Anterior cingulate cortex (tissue), 58 donors: Measurements from ENCODE around the gene ZPLD1.

ENCODE experiments used
- DNase-seq, 58 donors: peaks; one replicate each; lab custom pipeline; 2025; lab: John Stamatoyannopoulos, UW

Gene ZPLD1

DNA sequence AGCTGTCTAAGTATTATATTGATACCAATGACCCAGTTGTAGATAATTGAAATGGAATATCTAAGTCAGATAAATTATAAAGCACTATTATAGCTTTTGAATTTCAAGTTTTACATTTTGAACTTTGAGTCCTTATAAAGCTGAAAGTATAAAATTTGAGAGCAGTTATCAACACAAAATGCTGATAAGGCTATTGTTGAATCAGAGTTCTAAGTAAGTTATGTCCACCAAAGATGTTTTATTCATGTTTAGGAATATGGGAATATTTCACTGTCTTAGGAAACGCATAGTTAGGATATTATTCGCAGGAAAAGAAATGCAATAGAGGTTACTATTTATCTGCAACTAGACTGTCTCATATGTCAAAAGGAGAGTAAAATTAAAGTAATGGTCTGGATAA is 29.4 kb downstream of the ZPLD1 start:
- no peak for DNase-seq

DNA sequence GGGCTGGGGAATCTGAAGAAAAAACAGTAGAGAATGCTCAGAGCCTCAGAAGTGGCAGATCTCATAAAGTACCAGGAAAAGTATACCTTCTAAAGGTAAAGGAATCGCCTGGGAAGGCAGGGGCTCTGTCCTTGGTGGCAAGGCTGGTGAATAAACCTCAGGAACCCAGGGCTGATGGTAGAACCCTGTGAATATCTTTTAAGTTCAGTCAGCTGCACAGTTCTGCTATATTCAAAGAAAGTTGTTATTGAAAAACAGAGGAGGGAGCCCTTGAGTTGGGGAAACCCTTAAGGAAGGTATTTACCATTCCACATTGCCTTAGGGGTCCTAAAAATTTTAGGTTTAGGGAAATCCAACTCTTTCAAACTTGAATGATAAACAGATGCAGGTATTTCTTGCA is 31.2 kb downstream of the ZPLD1 start:
- no peak for DNase-seq

DNA sequence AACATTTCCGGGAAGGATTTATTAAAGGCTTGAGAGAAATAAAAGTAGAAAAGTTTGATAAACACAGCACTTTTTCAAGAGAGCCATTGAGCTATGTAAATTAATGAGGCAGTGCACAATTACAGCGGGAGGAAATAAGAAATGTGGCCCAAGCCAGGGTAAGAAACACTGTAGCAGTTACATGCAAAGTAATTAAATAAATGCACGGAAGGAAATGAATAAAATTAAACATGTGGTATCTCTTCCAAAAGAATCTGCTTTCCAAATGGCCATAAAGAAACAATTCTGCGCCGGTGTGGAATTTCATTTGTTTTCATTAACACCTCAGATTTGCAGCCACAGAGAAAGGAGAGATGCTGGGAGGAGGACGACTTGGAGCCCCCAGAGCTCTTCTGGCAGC is 35.3 kb downstream of the ZPLD1 start:
- DNase-seq: no peak

DNA sequence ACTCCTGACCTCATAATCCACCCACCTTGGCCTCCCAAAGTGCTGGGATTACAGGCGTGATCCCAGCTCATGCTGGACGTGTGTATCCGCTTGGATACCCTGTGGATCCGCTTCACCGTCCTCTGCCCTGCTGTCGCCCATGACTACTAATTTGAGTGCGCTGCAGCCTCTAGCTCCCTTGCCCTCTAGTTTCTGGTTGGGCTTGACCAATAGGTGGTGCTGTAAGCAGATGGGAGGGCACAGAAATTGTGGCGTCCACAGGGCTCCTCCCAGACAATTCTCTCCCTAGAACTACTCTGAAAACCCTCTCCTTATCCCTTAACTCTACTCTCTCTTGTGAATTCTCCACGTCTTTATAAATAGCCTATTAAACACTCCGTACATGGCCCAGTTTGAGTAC is 36.2 kb downstream of the ZPLD1 start:
- DNase-seq: no peak

DNA sequence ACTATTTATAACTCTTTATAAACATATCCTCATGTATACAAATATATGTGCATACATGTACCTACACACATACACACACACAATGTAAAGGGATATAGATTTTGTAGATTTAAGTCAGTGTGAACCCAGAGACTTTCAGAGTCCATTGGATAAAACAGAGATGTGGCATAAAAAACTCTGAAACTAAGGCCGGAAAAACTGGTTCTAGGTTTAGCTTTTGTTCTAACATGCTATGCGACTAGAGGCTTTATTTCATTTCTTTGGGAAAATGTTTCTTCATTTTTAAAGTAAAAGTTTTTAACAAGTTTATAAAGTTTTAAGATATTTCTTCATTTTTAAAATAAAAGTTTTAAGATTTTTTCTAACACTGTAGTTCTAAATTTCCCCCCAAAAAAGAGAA is 36.7 kb downstream of the ZPLD1 start:
- DNase-seq: no peak

DNA sequence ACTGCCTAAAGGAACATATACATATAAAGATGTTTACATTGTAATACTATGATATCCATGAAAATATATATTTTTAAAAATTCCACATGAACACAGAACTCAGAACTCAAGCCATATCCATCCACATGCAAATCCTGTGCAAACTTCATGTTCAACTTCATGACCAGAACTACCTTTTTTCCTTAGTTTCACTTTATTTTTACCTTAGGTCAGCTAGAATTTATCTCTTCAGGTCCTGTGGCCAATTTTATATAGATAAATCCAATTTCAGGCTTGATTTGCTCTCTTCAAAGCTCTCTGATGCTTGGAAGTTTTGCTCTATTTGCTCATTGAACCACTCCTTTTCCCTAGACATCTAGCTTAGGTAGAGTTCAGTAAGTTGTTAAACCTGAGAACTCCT is 38.8 kb downstream of the ZPLD1 start:
- no peak for DNase-seq

DNA sequence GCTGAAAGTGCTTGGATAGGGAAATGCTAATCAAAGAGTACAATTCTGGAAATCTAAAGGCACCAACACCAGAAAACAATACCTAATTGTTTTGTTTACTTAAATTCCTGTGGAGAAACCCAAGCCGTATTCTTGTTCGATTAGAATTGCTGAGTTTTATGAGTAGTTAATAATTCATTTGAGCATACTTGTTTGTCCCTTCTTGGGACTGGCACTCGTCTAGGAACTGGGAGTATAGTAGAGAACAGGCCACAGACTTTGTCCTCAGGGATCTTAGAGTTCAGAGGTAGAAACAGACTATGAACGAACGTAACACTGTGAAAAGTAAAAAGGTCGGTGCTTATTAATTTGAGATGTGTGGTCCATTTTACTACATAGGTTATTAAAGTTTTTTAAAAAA is 39.4 kb downstream of the ZPLD1 start:
- DNase-seq: no peak

DNA sequence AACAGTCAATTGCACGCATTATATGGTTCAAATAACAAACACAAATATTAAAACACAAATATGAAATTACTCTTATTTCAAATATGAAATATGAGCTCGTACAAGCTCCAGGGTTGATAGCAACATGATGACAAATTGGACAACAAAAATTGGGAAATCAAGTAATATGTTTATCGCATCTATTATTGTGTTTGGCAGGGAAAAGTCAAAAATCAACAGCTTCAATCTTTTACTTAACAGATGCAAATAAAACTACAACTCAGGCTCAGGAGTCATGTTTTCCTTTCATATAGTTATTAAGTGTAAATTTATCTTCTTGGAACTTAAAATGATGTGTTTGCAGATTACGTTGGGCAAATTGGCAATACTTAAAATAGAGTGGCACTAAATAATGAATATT is 41.4 kb downstream of the ZPLD1 start:
- no peak for DNase-seq

DNA sequence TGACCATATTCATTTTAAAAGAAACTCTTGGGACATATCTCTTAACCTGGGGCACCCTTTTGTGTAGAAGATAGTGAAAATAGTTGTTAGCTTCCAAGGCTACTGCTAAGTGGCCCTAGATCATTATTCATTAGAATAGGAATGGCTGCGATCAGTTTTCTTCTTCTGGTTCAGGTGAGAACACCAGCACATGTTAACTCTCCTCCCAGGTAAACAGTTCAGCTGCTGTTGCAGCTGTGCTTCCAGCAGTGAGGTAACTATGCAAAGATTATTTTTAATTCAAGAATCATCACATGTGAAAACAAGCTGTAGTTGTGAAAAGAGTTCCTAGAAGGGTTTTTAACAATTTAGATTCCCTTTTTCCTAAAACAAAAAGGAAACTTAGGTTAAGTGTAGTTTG is 43.3 kb downstream of the ZPLD1 start:
- DNase-seq: no peak

DNA sequence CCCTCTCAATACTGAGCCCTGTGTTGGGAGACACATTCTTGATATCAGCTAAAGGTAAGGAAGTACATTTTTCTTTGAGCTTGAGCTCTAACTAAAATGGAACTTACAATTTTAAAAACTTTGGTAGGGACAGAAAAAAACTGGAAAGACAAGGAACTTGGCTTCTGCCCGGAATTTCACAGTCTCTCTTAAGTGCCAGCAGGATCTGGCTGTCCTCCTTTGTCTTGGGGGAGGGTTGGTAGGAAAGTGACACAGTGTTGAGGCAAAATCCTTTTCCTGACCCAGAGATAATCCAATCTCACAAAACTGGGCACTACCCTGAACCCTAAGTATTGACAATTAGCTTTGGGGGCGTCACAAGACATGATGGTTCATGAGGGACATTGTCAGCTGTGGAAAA is 45.3 kb downstream of the ZPLD1 start:
- no peak for DNase-seq

DNA sequence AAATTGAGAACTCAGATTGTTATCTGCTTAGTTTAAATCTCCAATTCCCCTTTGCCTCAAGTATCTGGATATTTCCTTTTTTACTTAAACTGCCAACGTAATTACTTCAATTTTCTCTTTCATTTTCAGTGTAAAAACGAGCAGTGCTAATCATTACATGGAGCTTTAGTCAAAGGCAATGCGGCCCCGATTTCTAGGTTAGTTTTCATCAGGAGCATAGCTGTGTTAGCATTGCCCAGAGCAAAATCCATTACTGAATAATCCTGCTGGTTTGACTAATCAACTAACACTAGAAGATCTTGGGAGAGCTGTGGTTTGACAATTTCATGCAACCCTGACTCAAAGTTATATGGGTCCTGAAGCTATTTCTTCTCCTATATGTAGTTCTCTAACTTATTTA is 46.2 kb downstream of the ZPLD1 start:
- DNase-seq: no peak

DNA sequence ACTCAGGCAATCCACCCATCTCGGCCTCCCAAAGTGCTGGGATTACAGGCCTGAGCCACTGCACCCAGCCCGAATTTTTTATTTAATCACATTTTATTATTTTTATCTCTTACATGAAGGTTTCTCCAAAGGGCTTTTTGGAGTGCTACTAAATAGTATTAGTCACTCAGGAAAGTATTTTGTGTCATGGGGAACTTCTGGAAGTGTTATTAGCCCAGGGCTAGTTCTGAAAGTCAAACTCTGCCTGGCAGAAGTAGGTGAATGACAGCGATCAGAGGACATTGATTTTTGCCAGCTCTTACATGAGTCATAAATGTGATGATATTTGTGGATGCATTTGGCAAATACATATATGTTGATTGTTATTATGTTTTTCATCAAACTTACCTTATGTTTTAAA is 48.7 kb downstream of the ZPLD1 start:
- DNase-seq: no peak

DNA sequence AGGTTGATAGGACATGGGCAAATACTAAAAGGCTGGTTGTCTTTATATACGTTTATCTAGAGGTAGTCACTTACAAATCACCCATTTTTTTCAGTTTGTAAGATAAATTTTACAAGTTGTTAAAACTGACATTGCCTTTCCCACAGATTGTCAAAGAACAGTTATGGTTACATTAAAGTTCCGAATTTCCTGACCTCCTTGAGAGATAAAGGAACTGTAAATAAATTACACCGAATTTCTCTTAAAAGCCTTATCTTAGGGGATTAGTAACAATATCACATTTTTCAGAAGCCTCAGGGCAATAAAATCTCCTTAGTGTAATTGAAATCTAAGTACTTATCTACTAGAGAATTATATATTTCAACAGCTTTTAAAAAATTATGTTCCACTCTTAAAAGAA is 49.5 kb downstream of the ZPLD1 start:
- no peak for DNase-seq

DNA sequence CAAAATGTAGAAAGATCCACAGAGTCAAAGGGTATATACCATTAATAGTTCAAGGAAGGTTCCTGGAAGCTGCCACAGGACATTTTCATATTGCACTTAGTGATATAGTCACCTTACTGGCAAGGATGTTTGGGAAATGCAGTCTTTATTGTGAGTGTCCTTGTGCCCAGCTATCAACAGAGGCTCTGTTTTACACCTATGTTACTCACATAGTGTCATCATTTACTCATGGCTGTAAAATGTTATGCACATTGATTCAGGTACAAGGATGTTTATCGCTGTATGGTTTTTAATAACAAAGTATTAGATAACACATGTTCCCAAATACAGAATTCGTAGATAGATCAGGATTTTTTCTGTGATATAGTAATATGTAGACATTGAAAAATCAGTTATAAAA is 50.9 kb downstream of the ZPLD1 start:
- no peak for DNase-seq

DNA sequence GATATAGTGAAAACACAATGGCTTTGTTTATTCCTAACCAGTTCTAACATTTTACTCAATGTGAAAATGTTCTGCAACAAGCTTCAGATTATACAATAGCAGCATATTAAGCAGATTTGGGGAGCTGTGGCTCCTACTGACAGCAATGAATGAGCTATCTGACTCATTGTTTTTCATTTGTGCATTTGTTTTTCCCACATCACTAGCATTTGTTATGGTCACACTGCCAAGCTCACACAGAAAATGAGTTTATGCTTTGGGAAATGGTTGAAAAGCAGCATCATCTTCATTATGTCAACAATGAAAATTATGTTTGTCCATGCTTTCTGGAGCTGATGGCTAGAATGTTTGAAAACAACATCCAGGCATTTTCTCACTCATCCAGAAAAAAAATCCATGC is 53.5 kb downstream of the ZPLD1 start:
- DNase-seq: peak in 1 of 58 donors; percentile 1

DNA sequence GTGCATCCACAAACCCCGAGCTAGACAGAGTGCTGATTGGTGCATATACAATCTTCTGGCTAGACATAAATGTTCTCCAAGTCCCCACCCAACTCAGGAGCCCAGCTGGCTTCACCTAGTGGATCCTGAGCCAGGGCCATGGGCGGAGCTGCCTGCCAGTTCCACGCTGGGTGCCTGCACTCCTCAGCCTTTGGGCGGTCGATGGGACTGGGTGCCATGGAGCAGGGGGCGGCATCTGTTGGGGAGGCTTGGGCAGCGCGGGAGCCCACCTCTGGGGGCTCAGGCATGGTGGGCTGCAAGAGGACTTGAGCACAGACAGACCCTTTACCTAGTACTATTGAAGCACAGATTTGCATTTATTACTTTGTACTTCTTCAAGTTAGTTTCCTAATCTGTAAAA is 57.5 kb downstream of the ZPLD1 start:
- DNase-seq: no peak

DNA sequence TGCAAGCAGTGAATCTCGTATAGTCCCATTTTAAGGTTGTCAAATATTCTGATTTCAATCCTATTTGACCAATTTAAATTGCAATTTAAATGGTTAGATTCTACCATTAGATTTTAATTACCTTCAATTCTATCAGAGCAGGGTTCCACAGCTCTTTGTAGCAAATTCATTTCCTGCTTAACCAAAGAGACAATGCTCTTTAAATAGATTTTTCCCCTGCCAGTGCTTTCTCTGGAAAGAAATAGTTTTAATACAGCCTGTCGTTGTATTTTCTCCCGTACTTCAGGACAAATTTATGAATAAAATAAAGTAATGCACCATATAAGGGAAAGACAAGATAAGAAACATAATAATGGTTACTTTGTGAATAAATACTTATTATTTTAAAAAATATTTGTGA is 62.8 kb downstream of the ZPLD1 start:
- DNase-seq: no peak

DNA sequence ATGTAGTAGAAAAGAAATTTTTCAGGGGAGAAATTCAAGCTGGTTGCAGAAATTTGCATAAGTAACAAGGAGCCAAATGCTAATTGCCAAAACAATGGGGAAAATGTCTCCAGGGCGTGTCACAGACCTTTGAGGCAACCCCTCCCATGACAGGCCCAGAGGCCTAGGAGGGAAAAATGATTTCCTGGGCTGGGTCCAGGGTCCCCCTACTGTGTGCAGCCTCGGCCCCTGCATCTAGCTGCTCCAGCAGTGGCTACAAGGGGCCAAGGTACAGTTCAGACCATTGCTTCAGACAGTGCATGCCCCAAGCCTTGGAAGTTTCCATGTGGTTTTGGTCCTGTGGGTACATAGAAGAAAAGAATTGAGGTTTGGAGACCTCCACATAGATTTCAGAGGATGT is 70.7 kb downstream of the ZPLD1 start:
- no peak for DNase-seq

DNA sequence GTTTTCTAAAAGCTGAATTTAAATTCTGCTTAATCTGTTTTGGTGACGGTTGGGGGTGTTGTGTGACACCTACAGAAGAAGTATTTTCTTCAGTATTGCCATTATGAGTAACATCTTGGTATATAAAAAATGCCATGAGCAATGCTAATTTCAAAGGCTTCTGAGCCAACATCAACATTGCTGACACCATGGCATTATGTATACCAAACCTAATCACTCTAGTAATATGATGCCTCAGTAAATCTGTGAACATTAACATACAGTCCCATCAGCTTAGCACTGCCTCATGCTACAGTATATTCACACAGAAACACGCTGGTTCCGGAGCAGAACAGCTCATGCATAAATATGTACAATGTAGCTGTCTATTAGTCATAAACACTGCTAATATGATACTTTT is 75.8 kb downstream of the ZPLD1 start:
- no peak for DNase-seq

DNA sequence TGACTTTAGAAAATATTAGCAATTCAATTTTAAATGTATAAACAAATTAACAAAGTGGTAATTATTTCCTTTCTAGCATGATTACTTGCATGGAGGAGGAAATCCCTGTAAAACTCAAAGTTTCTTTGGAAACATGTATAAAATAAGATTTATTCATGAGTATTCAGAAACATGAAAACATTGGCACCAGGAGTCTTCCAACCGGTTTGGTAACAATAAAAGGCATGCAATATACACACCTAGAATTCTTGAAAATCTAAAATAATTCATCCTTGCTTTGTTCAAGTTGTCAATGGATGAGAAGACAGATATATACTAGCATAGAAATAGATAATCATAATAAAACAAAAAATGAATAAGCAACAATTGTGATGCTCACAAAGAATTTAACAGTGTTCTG is 76.4 kb downstream of the ZPLD1 start:
- no peak for DNase-seq

DNA sequence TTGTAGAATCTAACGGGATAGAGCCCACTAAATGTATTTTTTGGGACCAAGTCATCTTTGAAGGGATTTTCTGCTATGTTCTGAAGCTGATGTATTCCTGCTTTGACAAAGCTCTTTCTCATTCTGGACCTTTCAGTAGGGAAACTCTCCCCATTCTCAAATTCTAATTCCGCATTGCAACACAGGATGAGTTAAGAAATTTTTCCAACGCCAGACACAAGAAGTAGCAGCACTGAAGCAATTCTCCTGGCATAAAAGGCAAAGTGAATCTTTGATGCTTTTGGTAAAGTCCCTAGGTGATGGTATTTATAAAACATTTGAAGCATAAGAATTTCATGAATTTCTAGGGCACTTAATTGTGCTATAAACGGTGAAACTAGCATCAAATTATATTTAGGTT is 76.8 kb downstream of the ZPLD1 start:
- no peak for DNase-seq

DNA sequence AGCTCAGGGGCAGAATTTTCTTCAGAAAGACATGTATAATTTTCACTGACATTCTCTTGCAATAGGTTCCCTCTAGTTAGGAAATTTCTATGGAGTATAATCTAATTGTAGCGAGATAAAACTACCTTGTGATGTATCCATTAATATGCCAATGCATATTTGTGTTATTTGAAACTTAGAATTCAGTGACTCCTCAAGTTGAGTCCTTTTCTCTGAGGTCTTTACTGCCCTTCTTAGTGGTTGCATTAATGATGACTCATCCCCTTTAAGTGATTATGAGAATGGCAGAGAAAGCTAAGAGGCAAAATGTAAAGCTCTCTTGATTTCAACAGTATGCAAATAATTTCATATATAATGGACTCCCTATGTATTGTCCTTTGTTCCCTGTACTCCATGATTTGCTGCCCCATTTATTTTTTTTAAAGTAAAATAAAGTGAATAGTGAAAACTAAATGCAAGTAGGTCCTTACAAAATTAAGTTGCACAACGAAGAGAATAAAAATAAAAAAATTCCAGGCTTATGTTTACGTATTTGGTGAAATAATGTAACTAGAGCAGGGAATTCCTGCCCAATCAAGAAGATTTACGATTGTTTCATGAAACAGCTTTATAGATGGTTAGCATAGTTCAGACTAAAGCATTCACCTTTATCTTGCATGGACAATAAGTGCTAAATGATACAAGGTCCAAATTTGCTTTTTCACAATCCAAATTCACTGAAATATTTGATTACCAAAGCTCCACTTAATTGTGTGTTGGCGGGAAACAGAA is 78.1 kb downstream of the ZPLD1 start:
- no peak for DNase-seq

DNA sequence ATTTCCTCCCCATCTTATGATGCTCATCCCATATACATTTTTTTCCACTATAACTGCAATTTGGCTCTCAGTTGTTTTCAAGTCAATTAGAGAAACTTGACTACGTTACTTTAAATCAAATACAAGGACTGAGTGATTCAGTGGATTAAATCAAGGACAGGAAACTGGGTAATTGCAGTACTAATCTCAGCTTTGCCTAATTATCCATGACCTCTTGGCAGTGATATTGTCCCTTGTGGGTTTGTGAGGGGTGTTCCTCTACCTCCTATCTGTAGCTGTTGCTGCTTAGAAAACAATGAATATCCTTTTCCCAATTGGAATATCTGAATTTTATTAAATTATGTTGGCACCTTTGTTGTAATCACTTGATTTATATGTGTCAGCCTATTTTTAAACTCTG is 79.4 kb downstream of the ZPLD1 start:
- DNase-seq: no peak
